DMS 273 (cell line): Measurements from ENCODE around the gene TBK1.

ENCODE experiments used
- DNase-seq: peaks from one replicate; lab custom pipeline; 2025; ENCODE audit not compliant: unreplicated experiment; lab: John Stamatoyannopoulos, UW

Gene TBK1

DNA sequence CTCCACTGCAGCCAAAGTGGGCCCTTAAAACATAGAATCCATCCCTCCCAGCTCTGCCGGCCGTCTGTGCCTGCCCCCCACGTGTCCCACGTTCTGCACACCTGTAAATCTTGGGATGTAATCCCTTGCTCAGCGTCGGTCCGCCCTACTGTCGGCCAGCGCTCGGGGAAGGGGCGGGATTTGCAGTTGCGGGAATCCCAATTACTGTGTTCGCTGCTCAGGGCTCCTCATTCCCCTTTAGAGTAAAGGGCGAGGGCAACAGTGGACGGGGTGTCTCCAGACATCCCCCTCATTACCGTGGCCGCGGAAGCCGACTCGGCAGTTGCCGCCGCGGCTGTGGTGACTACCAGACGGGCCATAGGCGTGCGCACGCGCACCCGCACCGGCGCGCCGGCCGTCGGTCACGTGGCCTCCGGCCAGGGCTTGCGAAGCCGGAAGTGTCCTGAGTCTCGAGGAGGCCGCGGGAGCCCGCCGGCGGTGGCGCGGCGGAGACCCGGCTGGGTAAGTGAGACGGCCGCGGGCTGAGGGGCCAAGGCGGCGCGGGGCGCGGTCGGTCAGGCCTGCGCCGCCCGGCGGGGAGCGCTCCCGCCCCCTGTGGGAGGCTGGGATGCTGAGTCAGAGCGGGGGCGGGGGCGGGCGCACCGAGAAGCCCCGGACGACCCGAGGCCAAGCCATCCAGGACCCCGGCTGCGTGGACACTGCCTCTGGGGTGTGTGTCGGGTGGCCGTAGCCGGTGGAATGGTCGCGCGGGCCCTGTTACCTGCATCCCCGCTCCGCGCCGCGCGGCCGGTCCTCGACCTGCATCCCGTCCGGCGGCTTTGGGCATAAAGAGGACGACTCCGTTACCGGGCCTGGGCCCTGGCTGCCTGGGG, at the start of gene TBK1:
TBK1 (plus strand) TSS at position 434 of the 872 bp plus-strand sequence. CDS start 3,751 bp downstream, outside the sequence.
- peak; percentile 85 for DNase-seq

GRCh38 chr12:64402181-64402580, 49.7 kb upstream of the TBK1 start:
- DNase-seq: no peak

- peak; percentile 97 for DNase-seq
Observed at GRCh38 chr12:64403707-64404469, 48.0 kb upstream of the TBK1 start, which contains the start of gene XPOT. XPOT (plus strand) TSS chr12:64404392; CDS start chr12:64410036, 5,644 bp downstream.

GRCh38 chr12:64404470-64405256, 47.3 kb upstream of the TBK1 start:
- DNase-seq: peak; percentile 81

DNA sequence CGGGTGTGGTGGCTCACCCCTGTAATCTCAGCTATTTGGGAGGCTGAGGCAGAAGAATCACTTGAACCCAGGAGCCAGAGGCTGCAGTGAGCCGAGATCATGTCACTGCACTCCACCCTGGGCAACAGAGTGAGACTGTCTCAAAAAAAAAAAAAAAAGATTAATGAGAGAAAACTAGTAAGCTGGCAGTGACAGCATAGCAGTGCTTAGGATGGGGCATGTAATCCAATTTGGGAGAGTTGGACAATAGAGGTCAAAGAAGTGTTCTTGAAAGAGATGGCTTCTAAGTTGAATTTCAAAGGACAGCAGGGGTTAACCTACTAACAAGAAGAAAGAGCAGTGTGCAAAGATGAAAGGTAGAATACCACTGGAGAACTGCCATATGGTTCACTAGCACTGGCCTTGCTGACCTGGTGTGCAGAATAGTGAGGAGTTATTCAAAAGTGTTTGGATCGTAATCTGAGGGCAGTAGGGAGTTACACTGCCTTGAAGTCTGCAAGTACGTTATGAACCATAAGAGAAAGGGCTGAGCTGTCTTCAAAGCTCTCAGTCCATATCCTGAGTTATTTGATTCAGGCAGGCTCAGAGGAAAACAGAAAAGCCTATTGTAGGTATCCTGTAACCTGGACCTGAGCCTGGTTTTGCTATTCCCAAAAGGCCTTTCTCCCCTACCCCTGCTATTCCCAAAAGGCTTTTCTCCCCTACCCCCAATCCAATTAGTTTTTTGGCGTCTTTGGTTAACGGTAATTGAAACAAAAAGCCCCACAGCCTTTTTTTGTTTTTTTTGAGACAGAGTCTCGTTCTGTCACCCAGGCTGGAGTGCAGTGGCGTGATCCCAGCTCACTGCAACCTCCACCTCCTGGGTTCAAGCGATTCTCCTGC, 44.3 kb upstream of the TBK1 start:
- peak; percentile 17 for DNase-seq

DNA sequence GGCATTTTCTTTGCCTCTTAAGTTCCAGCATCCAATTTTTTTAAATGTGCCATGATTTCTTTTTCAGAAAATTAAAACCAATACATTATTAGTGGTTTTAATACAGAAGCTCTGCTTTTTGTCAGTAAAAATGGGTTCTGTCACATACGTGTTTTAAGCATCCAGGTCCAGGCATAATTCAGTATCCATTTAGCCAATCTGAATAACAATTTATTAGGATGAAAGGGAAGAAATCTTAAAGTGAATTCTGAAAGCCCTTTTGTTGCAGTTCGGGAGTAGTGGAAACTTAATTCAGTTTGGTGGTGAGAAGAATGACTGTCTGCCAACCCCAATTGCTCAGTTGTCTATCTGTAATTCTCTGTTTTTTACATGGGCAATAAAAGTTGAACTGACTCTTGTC, 40.5 kb upstream of the TBK1 start:
- no peak for DNase-seq

DNA sequence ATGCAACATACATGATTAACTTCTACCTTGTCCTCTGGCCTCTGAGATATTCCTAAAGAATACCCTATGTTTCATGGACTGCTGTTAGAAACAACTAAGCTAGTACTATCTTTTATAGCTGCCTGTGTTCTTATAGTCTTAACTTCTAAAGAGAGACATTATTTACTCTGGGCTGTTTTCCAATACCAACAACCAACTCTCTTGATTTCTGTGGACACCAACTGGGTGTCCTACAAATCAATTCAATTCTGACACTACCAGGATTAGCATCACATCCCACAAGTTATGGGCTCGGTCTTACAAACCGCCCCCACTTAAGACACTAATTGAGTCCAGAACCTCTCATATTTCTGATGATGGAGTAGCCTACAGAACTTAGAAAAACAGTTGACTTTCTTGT, 39.5 kb upstream of the TBK1 start:
- DNase-seq: no peak

DNA sequence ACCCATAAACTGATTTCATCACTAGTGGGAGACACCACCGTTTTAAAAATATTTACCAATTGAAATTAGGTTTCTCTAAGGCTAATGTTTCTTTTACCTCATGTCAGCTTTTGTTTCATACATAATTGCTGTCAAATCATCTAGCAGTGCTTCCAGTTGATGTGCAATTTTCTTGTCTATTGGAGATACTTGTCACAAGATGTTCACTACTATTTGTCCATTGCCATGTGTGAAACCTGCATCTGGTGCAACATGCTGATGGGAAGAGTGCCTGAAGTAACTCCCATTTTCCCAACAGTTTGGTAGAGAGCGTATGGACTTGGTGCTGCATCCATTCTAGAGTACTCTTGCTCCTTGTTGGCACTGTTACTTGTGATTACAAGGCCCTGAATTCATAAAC, 38.0 kb upstream of the TBK1 start:
- DNase-seq: no peak

- no peak for DNase-seq
Observed at GRCh38 chr12:64418209-64418608, 33.7 kb upstream of the TBK1 start.

DNA sequence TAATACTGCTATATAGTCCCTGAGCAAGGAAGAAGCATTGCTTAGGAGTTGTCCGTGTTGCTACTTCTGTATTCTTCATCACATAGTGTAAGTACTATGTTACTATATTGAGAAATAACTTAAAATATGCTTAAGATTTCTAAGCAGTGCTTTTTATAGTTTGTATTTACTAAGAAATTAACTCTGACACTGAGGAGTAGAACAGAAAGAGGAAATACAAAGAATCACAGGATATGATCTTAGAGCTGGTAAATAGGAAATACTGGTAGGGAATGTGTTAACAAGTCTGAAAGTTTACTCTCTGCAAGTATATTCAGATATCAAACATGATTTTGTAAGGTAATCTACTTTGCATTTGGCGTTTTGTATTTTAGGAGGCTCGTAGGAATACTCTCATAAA, 32.2 kb upstream of the TBK1 start:
- DNase-seq: no peak

GRCh38 chr12:64427988-64428387, 23.9 kb upstream of the TBK1 start:
- no peak for DNase-seq

DNA sequence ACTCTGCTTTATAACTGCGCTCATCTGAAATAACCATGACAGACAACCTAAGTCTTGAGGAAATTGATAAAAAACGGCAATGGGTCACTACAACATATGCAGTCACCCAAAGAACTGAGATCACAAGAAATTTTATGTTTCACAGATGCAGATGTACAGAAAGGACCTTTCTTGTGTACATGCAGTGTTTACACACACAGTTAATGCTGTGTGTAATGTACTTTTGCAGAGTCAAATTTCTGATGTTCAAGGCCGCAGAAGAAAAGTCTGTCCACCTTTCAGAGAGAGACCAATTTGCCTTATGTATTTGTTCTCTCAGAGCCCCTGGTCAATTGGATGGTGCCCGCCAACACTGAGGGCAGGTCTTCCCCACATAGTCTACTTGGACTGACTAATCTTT, 23.0 kb upstream of the TBK1 start:
- no peak for DNase-seq

- no peak for DNase-seq
Observed at GRCh38 chr12:64430886-64431285, 21.0 kb upstream of the TBK1 start.

GRCh38 chr12:64431791-64432190, 20.1 kb upstream of the TBK1 start:
- no peak for DNase-seq

- DNase-seq: no peak
Observed at GRCh38 chr12:64433915-64434314, 18.0 kb upstream of the TBK1 start.

DNA sequence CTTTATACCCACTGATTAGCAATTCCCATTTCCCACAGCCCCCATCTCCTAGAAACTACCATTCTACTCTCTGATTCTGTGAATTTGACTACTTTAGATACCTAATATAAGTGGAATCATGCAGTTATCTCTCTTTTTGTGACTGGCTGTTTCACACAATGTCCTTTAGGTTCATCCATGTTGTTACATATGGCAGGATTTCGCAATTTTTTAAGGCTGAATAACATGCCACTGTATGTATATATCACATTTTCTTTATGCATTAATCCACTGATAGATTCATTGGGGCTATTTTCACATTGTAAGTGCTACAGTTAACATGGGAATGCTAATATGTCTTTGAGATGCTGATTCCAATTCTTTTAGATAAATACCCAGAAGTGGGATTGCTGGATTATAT, 11.8 kb upstream of the TBK1 start:
- no peak for DNase-seq

GRCh38 chr12:64445490-64445889, 6.4 kb upstream of the TBK1 start:
- DNase-seq: no peak

- no peak for DNase-seq
Observed at GRCh38 chr12:64446295-64446694, 5.6 kb upstream of the TBK1 start.

GRCh38 chr12:64450057-64450640, 1.8 kb upstream of the TBK1 start:
- DNase-seq: no peak
